GM10248 (cell line): ENCODE data around the gene RNF144B.

Source experiments
- CTCF ChIA-PET: fragments of 300-600 bp; sonication (Branson Sonifier 250); formaldehyde crosslinking; extraction: SDS; loops from one replicate; lab custom pipeline; 2021; ENCODE audit warnings: antibody characterized with exemption; lab: Yijun Ruan, JAX
- POLR2A ChIA-PET: fragments of 350-650 bp; sonication (Branson Sonifier 250); formaldehyde crosslinking; extraction: SDS; loops from one replicate; lab custom pipeline; 2020; ENCODE audit warnings: antibody characterized with exemption; lab: Yijun Ruan, JAX
- DNase-seq: peaks from one replicate; pipeline ENCODE4 v3.0.0; 2012; ENCODE audit errors: extremely low spot score
- TF ChIP-seq, protein P1 (sequence below): IDR thresholded peaks from 2 replicates; pipeline ENCODE4 v1.5.1; 2012; ENCODE audit warnings: mild to moderate bottlenecking, low read depth; ENCODE audit errors: extremely low read depth, missing control alignments, control extremely low read depth

The RNF144B gene

DNA sequence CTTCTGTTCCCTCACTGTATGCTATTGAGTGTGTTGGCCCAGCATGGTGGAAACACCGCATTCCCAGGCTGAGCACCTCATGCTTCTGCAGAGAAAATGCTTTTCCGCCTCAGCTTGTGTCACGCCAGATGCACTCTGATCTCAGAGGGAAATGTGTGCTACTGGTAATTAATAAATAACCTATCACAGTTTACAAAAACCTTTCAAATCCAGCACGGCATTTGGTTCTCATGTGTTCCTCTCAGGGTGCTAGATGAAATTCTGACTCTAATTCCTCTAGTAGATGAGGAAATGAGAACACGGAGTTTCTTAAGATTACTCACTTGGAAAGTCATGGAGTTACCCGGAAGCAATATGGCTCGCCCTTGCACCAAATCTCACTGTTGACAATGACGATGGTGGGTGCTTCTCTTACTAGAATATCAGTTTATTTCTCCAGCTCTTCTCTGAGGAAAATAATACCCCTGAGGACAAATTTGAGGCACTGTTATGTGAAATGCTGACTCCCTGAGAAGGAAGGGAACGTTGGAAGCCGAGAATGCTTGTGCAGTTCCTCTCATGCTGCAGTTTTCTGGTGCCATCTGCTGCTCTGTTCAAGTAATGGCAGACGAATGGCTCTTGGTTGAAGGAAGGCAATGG is 116.6 kb downstream of the RNF144B start:
- ChIA-PET POLR2A (no interaction called here), CTCF (interaction anchor here (0.8 to 7.3 kb wide), 18 partner anchors 9 to 201 kb away, joined by 3 to 92 read pairs (median 6); no protein-coding TSS in a partner anchor)
- DNase-seq: peak; percentile 43
- TF ChIP-seq, protein P1, sequence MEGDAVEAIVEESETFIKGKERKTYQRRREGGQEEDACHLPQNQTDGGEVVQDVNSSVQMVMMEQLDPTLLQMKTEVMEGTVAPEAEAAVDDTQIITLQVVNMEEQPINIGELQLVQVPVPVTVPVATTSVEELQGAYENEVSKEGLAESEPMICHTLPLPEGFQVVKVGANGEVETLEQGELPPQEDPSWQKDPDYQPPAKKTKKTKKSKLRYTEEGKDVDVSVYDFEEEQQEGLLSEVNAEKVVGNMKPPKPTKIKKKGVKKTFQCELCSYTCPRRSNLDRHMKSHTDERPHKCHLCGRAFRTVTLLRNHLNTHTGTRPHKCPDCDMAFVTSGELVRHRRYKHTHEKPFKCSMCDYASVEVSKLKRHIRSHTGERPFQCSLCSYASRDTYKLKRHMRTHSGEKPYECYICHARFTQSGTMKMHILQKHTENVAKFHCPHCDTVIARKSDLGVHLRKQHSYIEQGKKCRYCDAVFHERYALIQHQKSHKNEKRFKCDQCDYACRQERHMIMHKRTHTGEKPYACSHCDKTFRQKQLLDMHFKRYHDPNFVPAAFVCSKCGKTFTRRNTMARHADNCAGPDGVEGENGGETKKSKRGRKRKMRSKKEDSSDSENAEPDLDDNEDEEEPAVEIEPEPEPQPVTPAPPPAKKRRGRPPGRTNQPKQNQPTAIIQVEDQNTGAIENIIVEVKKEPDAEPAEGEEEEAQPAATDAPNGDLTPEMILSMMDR: peak; percentile 93

DNA sequence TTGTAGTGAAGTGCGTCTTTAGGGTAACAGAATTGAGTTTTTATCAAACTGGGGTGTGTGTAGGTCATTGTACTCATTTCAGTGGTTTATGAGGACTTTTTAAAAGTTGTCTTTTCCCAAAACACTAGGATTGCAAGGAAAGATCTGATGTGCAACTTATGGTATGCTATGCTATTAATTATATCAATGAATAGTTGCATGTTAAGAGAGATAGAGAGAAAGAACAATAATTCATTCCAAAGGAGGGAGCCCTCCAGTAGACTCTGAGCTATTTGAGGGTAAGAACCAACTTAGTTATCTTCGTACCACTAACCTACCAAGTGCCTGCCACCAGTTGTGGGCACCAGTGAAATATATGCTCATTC is 117.1 kb downstream of the RNF144B start:
- DNase-seq: no peak
- CTCF ChIA-PET: interaction anchor here (0.8 to 7.3 kb wide), 11 partner anchors 10 to 311 kb away, joined by 3 to 92 read pairs (median 7); no protein-coding TSS in a partner anchor
- TF ChIP-seq, protein P1: no peak
- POLR2A ChIA-PET: no interaction called here

- DNase-seq: no peak
- TF ChIP-seq, protein P1: no peak
- CTCF ChIA-PET: interaction anchor here (1.2 to 7.3 kb wide), 3 partner anchors 13 to 191 kb away, joined by 3 to 92 read pairs (median 7); no protein-coding TSS in a partner anchor
- POLR2A ChIA-PET: no interaction called here
These were observed 119.3 kb downstream of the RNF144B start for GRCh38 chr6:18506382-18507017.

DNA sequence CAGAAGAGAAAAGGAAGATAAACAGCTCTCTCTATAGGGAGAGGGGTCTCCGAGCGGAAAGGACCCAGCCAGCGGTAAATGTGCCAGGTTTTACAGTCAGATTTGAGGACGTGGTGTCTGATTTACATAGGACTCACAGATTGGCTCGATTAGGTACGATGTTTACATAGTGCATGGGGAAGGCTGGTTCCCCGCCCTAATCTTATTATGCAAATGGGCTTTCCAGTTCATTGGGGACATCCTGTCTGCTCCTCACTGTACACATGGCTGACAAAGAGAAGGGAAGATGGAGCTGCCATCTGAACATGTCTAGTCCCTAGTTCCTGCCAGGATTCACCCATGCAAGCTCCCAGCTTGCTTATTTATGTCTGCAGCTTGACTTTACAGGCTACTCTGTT is 119.9 kb downstream of the RNF144B start:
- no peak for DNase-seq
- TF ChIP-seq, protein P1: no peak
- ChIA-PET POLR2A (no interaction called here), CTCF (interaction anchor here (1.2 to 7.3 kb wide), 4 partner anchors 13 to 227 kb away, joined by 3 to 92 read pairs (median 5); no protein-coding TSS in a partner anchor)

- DNase-seq: no peak
- CTCF ChIA-PET: interaction anchor here (1.1 to 7.3 kb wide), 4 partner anchors 9 to 228 kb away, joined by 3 to 92 read pairs (median 5); no protein-coding TSS in a partner anchor
- TF ChIP-seq, protein P1: no peak
- POLR2A ChIA-PET: no interaction called here
These were observed 120.4 kb downstream of the RNF144B start for GRCh38 chr6:18507561-18507960.

- CTCF ChIA-PET: interaction anchor here (1.5 to 2.8 kb wide), 2 partner anchors 14 to 187 kb away, joined by 3 to 12 read pairs; no protein-coding TSS in a partner anchor
- POLR2A ChIA-PET: interaction anchor here (0.6 kb wide), 1 partner anchor 734 kb away, joined by 3 read pairs; no protein-coding TSS in a partner anchor
- TF ChIP-seq, protein P1: no peak
- DNase-seq: no peak
These were observed 122.9 kb downstream of the RNF144B start for GRCh38 chr6:18509871-18510643.
